DMS153 treated with DMSO at 0.1 percent for 48 hours (cell line): Measurements from ENCODE around the gene STK39.

Experiments used
- DNase-seq: peaks from one replicate; lab custom pipeline; 2025; ENCODE audit not compliant: unreplicated experiment; lab: John Stamatoyannopoulos, UW

STK39 gene

DNA sequence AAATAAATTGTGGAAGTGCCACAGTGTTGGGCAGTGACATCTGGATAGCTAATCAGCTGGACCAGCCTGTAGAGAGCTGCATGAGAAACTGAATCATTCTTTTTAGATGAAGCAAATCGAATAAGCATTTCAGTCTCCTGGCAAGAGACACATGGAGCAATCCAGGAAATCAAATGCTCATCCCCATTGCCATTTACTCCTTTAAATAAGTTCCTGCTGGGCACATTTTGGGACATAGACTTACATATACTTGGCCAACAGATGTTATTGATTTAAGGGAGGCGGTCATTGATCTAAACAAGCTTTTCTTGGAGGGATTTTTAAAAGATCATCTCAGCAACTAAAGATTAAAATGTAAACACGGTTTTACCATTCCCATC is 307.1 kb downstream of the STK39 start:
- DNase-seq: no peak

DNA sequence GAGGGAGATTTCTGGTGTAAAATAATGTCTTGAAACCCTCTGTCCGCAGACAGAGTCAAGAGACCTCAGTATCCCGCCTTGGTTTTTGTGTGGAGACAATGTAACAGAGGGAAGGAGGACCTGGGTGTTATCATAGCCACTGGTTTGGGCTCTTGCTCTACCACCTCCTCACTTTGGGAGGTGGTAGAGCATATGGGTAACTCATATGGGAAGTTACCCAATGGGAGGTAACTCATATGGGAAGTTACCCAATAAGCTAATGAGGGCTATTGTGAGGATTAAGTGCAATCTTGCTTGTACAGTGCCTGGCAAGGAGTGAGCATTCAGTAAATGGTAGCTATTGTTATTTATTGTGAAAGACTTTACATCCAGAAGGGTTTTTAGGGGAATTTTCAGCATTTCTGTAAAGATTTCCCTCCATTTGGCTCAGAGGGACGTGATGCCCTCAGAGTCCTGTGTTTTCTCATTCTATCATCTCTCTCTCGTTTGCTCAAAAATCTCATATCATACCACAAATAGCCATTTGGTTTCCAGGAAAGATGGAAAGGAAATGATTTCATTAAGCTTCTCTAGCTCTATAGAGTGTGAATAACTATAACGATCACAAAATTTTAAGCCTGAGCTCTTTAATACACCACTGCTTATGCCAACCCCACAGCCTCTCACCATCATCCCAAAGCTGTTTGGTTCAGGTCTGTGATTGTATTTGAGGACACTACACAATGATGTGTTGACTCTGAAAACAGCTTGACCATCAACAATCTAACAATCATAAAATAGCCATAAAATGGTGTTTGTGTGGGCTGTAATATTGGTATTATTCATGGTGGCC is 307.7 kb downstream of the STK39 start:
- DNase-seq: no peak

DNA sequence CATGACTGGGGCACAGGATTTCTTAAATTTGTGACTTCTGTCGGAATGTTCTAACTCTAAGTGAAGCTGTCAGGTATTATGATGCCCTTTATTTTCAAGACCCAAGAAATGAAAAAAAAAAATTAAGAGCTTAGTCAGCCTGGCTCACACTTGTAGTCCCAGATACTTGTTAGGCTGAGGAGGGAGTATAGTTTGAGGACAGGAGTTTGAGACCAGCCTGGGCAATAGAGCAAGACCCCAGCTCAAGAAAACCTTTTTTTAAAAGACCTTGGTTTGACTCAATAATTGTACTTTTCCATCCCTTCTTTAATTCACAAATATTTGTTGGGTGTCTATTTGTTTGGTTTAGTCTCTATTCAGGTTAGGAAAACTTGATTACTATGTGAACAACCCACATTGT is 310.0 kb downstream of the STK39 start:
- no peak for DNase-seq

DNA sequence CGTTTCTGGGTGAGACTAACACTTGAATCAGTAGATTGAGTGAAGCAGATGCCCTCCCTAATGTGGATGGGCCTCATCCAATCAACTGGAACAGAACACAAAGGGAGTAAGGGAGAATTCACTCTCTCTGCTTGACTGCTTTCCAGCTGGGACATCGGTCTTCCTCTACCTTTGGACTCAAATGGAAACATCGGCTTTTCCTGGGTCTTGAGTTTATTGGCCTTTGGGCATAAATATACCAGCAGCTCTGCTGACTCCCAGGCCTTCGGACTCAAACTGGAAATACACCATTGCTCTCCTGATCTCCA is 311.6 kb downstream of the STK39 start:
- DNase-seq: no peak

DNA sequence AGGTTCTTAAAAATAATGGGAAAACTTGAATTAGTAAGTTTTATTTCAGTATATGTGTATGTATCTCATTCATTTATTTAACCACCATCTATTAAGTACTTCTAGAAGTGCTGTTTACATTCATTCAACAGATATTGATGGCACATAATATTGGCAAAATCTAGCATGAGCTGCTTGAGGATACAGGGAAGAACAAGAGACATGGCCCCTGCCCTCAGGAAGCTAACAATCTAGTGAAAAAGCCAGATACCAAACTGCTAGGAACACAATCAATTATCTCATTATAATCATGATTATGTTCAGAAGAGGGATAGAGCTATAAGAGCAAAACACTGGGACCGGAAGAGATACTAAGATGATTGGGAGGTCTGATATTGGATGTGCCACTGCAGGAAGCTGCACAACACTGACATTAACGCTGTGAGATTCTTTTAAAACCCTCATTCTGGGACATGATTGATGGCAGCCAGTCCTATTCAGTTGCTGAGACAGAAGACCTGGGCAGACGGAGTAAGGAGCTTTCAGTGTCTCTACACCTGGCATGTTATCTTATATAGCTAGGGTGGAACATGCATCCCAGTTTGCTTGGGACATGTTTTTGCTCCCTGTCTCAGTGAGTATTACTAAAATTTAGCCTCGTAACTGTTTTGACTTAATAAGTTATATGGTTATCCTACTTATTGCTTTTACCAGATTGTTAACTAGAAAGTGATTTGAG is 314.1 kb downstream of the STK39 start:
- no peak for DNase-seq

DNA sequence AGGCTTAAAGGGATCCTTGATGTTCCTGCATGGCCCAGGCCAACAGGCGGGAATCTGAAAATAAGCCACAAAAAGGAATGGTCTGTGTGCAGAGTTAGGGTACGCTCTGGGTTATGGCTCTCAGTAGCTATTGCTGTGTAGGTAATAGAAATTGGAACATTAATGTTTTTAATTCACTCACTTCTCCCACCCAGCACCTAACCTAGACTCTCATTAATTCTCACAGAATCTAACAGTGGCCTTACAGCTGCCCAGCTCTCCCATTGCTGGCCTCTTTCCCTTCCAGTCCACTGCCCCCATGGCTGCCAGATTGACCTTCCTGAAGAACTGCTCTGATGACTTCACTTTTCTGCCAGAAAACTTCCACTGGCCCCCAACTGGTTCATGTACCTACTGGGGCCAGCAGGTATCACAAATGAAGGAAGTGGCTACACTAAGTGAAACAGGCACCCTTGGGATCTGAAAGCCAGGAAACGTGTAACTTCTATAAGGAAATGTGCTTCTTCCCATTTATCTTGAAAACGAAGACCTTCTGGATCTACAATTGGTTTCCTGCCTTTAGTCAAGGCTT is 315.2 kb downstream of the STK39 start:
- DNase-seq: no peak

DNA sequence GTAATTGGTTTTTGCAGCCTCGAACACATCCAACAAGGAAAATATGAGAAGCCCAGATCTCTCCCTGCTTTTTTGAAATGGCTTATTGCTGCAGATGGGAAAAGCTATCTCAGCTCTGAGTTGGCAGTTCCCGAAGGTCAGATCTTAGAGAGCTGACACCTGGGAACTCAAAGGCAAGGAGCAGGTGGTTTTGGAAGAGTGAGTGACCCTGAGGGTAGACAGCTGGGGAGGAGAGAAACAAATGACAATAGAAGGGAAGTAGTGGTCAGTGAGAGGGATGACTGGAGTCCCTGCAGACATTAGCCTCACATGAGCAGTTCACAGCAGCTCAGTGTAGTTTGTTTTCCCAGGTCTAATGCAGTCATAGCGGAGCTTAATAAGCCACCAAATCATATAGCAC is 317.9 kb downstream of the STK39 start:
- DNase-seq: no peak

DNA sequence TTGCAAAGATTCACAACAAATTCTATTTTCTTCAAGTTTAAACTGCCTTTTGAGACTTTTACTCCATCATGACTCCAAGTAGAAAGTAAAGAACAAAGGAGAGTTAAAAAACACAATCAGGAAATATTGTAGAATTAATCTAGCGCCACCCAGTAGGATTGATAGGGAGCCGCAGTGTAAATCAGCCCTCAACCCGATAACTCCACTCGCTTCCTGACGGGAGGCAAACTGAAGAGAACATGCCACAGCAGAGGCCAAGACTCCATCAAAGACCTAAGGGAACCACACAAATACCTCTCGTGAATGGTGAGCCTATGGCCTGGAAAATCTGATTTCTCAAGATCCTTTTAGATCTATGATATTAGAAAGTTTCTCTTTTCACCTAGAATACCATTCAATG is 319.0 kb downstream of the STK39 start:
- no peak for DNase-seq

DNA sequence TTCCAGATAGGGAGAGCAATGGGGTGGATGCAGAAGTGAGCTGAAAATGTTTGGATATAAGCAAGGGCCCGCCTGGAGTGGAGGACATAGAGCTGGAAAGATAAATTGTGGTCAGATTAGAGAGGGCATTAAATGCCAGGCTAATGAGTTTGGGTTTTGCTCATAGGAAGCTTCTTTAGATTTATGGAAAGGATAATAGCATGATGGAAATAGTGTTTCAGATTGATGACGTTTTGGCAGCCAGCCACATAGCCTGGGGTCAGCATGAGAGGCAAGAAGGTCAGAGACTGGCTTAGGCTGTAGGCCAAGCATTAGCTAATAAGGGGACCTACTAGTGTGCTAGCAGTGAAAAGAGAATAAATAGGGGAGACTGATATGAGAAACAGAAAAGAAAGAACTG is 321.6 kb downstream of the STK39 start:
- peak; percentile 3 for DNase-seq

DNA sequence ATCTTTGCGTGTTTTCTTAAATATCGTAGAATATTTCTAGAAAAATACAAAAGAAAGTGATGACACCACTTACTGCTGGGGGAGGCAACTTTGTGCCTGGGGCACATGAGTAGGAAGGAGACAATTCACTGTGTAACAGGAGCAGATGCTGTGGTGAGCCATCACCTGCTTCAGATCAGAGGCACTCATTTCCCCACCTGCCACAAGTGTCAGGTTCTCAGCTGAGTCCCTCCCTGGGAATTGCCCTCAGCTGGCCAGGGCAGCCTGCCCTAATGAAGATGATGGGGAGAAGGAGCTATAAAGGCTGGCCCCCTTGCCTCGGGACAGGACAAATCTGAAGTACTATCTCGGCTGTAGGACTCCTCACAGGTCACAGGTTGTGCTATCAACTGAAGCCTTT is 322.8 kb downstream of the STK39 start:
- DNase-seq: peak; percentile 3

DNA sequence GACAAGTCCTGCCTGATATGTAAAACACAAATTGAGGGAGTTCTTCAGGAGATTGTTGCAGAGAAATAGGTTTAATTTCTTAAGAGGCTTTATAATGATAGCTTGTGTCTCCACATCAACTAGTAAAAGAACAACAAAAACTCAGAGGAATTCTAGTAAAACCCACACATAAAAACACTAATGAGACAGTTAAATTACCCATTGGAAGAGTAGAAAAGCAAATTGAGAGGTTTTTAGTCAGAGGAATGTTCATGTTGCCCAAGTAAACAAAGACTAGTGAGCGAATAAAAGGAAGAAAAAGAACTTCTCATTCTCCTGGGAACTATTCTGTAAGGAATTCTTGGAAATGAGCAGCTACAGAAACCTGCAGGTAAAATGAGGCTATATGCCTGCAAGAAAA is 330.6 kb downstream of the STK39 start:
- no peak for DNase-seq

DNA sequence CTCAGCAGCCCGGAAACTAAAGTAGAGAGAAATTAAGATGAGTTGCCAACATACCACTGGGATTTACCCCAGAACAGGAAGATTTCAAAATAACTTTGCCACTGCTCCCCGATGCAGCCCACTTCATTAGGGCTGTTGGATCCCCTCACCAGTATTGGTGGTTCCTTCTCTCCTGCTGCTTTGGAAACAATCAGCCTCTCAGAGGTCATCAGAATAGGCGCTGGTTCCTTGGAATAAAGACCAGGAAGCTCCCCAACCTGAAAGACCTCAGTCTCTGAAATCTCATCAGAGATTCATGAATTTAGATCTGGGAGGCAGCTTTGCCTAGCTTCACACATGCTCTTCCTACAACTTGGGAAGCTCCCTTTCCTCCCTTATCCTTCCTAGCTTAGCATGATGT is 332.4 kb downstream of the STK39 start:
- no peak for DNase-seq

DNA sequence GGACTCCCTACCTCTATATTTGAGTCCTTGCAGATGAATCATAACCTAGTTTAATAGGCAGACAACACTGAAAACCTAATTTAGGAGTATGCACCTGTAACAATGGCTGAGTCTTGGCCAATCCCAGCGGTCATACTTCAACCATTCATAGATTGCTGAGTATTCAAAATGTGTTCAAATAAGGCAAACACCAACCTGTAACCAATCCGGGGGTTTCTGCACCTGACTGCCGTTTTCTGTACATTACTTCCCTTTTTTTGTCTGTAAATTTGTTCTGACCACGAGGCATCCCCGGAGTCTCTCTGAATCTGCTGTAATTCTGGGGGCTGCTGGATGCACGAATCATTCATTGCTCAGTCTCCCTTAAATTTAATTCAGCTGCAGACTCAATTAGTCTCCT is 338.6 kb downstream of the STK39 start:
- no peak for DNase-seq

DNA sequence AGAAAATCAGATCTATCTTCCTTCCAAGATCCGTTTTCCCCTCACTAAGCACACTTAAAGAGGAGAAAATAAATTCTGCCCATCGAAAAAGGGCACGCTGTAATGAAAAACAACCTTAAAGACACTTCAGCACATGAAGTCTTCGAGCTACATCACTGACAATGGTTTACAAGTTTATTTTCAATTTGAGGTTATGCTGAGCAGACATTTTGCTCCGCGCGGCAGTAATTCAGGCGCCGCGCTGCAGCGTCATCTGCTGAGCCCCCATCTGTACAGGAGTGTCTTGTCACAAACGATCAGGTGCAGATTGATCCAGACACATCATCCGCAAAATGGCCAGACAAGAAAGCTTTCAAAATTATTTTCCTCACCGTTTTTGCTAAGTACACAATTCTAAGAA is 341.7 kb downstream of the STK39 start:
- DNase-seq: no peak
